Right renal pelvis (tissue), 4 donors: ENCODE data around the gene APOA1. TPM values are rescaled to one million over a fixed set of nuclear protein-coding genes. Genes with fewer than 3 reads are reported as not detected.
A peak's percentile ranks its signal among the peaks of the same experiment; 100 is the strongest.

Experiments
- DNase-seq, 4 donors: peaks; one replicate each; pipeline ENCODE4 v3.0.0-alpha.2; 2013; ENCODE audit warnings: low read depth in 4 of 4, low spot score in 3 of 4, missing footprints in 1 of 4
- polyA plus RNA-seq, 4 donors: library from polyadenylated mRNA; unstranded; fragments of 120-200 nt; gene quantifications; one replicate each; pipeline ENCODE4 v1.2.1, GENCODE V29; 2013; ENCODE audit not compliant: insufficient read length in 4 of 4

Gene APOA1
- polyA plus RNA-seq, 4 donors: 75.4 to 179 (median 109) TPM

- no peak for DNase-seq
Observed at GRCh38 chr11:116791813-116792143, 45.6 kb downstream of the APOA1 start, which contains the start of gene APOA5. TSS of gene APOA5 (minus strand) at chr11:116791879. CDS start at chr11:116791860, 19 bp downstream.

- DNase-seq: peak in 2 of 4 donors; percentile 28 to 62
Observed at GRCh38 chr11:116791002-116791812, 46.2 kb downstream of the APOA1 start.

- no peak for DNase-seq
Observed at GRCh38 chr11:116790167-116791001, 47.0 kb downstream of the APOA1 start.

GRCh38 chr11:116788975-116789374, 48.4 kb downstream of the APOA1 start:
- no peak for DNase-seq

GRCh38 chr11:116788534-116788933, 48.9 kb downstream of the APOA1 start:
- DNase-seq: no peak

GRCh38 chr11:116787786-116788486, 49.5 kb downstream of the APOA1 start, which contains the start of gene ZPR1:
TSS of gene ZPR1 (minus strand) at chr11:116788023. CDS start at chr11:116787990, 33 bp downstream.
- peak in 3 of 4 donors; percentile 50 to 75 (median 63) for DNase-seq

GRCh38 chr11:116787436-116787785, 50.0 kb downstream of the APOA1 start:
- DNase-seq: no peak

- DNase-seq: no peak
Observed at GRCh38 chr11:116786966-116787365, 50.5 kb downstream of the APOA1 start.

- DNase-seq: no peak
Observed at GRCh38 chr11:116786326-116786725, 51.1 kb downstream of the APOA1 start.

Other genes with a start within 250 kb of the APOA1 start
- gene BUD13, start 64.6 kb downstream of the APOA1 start, polyA plus RNA-seq: 10 to 100 TPM; 33.8 to 40.4 (median 36.7) TPM
- 10 to 100 TPM; 54.4 to 62.7 (median 59.1) TPM for gene ZPR1, start 49.6 kb downstream of the APOA1 start, polyA plus RNA-seq
- gene APOA5, start 45.7 kb downstream of the APOA1 start, polyA plus RNA-seq: not detected
- under 1 TPM in 1 of 4 donors, not detected in 3; 0.08 TPM for gene APOA4, start 14.3 kb downstream of the APOA1 start, polyA plus RNA-seq
- gene APOC3, start 7.7 kb downstream of the APOA1 start, polyA plus RNA-seq: 10 to 100 TPM in 1 of 4 donors, 1 to 10 TPM in 3; 3.7 to 11.1 (median 8.4) TPM